Retina (tissue), 1 donor: ENCODE measurements around the gene CTNNA2.

Source experiments
- DNase-seq: peaks from one replicate; pipeline ENCODE4 v3.0.0-alpha.2; 2016

Gene CTNNA2

DNA sequence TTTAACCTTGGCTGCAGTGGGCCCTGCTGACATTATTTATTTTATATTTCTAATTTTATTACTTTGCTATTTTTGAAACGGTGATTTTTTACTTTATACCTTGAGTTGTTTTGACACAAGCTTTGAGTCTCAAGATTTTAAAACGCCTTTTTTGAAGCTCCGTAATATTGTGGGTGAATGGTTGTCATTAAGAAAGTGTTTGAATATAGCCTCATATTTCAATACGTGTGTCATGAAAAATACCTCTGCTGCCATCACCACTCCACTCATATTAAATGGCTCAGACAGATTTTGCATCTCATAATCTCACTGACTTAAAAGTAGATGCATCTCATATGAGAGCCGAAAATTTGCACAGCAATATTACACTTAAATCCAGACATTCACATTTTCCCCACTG is 106.6 kb downstream of the CTNNA2 start:
- DNase-seq: no peak

- DNase-seq: no peak
Observed at GRCh38 chr2:79619976-79620375, 107.1 kb downstream of the CTNNA2 start.

GRCh38 chr2:79620679-79621078 is 107.8 kb downstream of the CTNNA2 start:
- no peak for DNase-seq

- no peak for DNase-seq
Observed at GRCh38 chr2:79621252-79621651, 108.4 kb downstream of the CTNNA2 start.

DNA sequence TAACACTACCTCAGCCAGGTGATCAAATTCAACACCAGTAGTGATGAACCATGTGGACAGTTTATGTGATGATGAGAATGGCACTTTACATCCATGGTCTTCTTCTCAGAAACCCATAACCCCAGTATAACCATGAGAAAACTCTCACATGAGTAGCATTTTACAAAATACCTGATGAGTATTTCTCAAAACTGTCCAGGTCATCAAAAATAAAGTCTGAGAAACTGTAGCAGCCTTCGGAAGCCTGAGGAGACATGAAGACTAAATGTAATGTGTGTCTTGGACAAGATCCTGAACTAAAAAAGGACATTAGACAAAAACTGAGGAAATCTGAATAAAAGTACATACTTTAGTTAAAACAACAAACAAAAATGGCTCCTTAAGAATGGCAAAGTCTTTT is 108.9 kb downstream of the CTNNA2 start:
- no peak for DNase-seq

GRCh38 chr2:79622508-79622907 is 109.7 kb downstream of the CTNNA2 start:
- DNase-seq: no peak

- no peak for DNase-seq
Observed at GRCh38 chr2:79627237-79627636, 114.4 kb downstream of the CTNNA2 start.

DNA sequence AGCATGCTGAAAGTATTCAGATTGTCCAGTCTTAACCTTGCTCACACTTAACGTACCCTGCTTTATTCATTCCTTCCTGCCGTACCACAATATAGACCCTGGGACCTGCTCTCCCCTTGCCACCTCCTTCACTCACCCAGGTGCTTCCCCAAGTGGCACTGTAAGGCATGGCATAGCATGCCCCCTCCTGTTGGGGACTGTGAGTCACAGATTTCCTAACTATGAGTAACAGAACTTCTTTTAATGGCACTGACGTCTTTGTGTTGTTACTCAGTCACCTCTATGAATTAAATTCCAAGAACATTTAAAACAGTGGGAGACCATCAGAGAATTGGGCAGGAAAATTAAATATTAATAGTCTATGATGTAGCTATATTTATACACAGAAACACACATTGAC is 117.2 kb downstream of the CTNNA2 start:
- DNase-seq: no peak

- DNase-seq: no peak
Observed at GRCh38 chr2:79630972-79631557, 118.2 kb downstream of the CTNNA2 start.

DNA sequence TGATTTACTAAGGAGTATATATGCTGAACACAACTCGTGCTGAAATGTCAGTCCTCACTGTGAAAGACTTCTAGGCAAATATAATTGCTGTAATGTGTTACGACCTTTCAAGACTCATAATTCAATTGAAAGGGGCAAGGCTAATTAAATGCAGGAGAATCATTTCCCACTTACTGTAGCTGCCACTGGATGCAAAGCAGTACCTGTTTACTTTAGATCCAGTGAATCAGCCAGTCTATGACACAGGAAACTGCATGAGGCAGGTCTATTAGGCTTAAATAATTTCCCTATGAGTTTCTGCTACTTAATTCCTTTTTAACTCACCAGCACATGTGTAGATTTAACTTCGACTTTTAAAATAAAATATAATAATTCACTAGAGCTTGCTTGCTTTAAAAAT is 125.6 kb downstream of the CTNNA2 start:
- DNase-seq: no peak

GRCh38 chr2:79638954-79639353 is 126.1 kb downstream of the CTNNA2 start:
- DNase-seq: peak; percentile 14

DNA sequence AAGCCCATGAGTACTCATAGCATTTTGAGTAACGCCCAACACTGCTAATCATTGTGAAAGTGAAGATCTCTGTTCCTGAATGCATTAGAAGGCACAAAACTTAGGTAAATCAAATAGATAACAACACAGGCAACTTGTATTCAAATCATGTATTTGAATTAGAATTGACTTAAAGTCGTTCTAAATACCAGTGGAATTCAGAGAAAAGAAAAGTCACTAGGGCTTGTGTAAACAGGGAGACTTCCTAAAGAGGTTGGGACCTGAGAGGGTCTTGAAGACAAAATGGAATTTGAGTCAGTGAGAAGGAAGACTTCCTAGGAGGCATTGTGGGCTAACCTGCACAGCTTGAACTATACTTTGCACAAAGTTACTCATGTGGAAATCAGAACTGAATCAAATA is 127.2 kb downstream of the CTNNA2 start:
- DNase-seq: no peak

GRCh38 chr2:79649531-79649930 is 136.7 kb downstream of the CTNNA2 start:
- DNase-seq: no peak

GRCh38 chr2:79660557-79660956 is 147.7 kb downstream of the CTNNA2 start:
- DNase-seq: no peak

DNA sequence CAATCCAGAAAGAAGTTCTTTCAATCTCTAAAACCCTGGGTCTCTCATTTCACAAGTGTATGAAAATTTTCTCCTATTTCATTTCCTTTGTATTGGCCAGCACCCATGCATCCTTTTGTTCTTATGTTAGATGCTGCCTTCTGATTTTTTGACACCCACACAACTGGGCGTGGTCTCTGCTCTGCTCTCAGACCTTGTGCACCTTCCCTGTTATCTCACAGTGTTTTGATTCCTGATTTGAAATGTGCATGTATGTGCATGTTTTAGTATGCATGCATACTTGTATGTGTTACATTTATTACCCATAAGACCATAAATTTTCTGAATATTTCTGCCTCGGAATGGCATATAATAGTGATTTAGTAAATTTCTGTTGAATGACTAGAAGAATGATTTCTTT is 152.2 kb downstream of the CTNNA2 start:
- DNase-seq: no peak

DNA sequence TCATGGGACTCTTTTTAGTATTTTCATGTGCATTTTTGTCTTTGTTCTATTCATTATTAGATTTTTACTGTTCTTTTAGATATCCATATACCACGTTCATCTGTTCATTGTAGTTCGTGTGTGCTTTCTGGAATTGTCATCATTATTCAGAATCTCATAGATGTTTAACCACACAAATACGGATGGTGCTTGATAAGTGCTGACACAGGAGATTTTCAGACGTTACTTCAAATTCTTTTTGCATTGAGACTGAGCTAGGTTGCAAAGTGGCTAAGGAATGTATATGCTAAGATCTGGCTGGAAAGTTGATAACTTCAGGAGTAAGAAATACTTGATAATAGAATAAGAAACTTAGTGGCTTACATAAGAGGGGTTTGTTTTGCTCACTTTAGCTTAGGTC is 153.6 kb downstream of the CTNNA2 start:
- DNase-seq: no peak

GRCh38 chr2:79669714-79670113 is 156.9 kb downstream of the CTNNA2 start:
- no peak for DNase-seq

GRCh38 chr2:79670198-79670597 is 157.3 kb downstream of the CTNNA2 start:
- no peak for DNase-seq

DNA sequence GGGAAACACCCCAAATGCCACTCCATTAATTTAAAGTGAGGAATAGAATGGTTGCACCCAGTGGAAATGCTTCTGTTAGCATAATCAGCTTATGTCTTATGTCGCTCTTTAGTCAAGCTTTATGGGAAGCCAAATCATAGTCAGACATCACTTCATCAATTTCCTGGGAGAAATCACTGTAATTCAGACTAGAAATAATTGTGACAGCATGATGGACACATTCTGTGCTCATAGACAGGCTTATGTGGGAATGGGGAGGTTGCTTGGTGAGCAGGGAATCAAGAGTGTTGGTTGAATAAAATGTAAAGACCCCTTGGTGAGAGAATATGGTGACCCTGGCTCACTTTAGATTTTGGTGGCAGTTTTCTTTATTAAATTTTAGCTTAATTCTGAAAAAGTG is 174.0 kb downstream of the CTNNA2 start:
- no peak for DNase-seq

GRCh38 chr2:79695248-79695647 is 182.4 kb downstream of the CTNNA2 start:
- DNase-seq: no peak

DNA sequence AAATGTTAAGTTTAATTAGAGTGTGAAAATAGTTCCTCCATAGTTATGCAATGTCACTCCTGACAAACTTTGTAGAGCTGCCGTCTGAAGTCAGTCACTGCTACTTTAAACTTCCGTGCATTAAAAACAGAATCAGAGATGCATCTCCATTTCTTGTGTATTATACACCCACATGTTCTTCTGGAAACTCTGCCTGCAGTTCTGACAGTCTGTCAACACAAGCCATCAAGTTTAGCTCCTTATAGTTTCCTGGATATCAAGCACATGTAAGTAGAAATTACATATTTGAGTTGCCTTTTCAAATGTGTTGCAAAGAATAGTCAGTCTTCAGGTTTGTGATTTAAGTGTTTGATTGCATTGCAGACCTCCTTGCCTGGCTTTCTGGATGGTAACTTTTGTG is 184.3 kb downstream of the CTNNA2 start:
- DNase-seq: no peak

DNA sequence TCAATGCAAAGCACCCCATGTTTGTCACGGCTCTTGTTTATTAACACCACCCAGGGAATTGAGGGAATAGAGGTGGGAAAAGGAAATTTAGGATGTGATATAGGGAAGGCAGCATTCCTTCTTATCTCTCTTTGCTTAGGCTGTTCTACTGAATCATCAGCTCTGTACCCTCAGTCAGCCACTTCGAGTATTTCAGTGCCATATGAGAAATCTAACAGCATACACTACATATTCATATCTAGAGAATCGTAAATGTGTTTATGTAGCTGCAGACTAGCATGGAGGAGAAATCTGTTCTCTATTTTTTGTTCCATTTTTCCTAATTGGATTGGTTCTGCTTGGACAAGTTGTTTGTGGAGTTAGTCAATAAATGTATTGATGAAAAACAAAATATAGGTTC is 187.8 kb downstream of the CTNNA2 start:
- no peak for DNase-seq

GRCh38 chr2:79702905-79703304 is 190.1 kb downstream of the CTNNA2 start:
- no peak for DNase-seq

GRCh38 chr2:79711098-79711497 is 198.2 kb downstream of the CTNNA2 start:
- no peak for DNase-seq

GRCh38 chr2:79713131-79713785 is 200.4 kb downstream of the CTNNA2 start:
- no peak for DNase-seq
